ENCODE data around the gene TNS3.
"Not testable (repeated sequence)": the region's sequence is repeated elsewhere in the genome, so short reads cannot be mapped to it uniquely, and the experiment has no call there.

Gene TNS3

GRCh38 chr7:47443049-47443448, 138.9 kb downstream of the TNS3 start:
- no peak for DNase-seq

- DNase-seq, result no peak
Measured at GRCh38 chr7:47442605-47442865, 139.4 kb downstream of the TNS3 start.

- DNase-seq, result no peak
Measured at GRCh38 chr7:47441796-47442604, 139.9 kb downstream of the TNS3 start.

- DNase-seq, result not testable (repeated sequence)
Measured at GRCh38 chr7:47441048-47441447, 140.9 kb downstream of the TNS3 start.

- no peak for DNase-seq
Measured at GRCh38 chr7:47440320-47440719, 141.6 kb downstream of the TNS3 start.

GRCh38 chr7:47439181-47439667, 142.7 kb downstream of the TNS3 start:
- DNase-seq, result no peak

- no peak for DNase-seq
Measured at GRCh38 chr7:47438411-47439029, 143.4 kb downstream of the TNS3 start.

GRCh38 chr7:47435889-47436312, 146.0 kb downstream of the TNS3 start:
- DNase-seq, result peak; percentile 12

GRCh38 chr7:47433564-47433895, 148.4 kb downstream of the TNS3 start:
- DNase-seq, result no peak

GRCh38 chr7:47432671-47433563, 149.0 kb downstream of the TNS3 start:
- DNase-seq, result no peak

GRCh38 chr7:47430422-47430821, 151.5 kb downstream of the TNS3 start:
- no peak for DNase-seq

- DNase-seq, result no peak
Measured at GRCh38 chr7:47428768-47429472, 153.0 kb downstream of the TNS3 start.

- no peak for DNase-seq
Measured at GRCh38 chr7:47428052-47428767, 153.7 kb downstream of the TNS3 start.

- DNase-seq, result no peak
Measured at GRCh38 chr7:47427051-47427643, 154.8 kb downstream of the TNS3 start.

- no peak for DNase-seq
Measured at GRCh38 chr7:47424523-47424922, 157.4 kb downstream of the TNS3 start.

GRCh38 chr7:47423196-47423595, 158.7 kb downstream of the TNS3 start:
- no peak for DNase-seq

GRCh38 chr7:47422611-47423010, 159.3 kb downstream of the TNS3 start:
- no peak for DNase-seq

- no peak for DNase-seq
Measured at GRCh38 chr7:47421456-47421855, 160.5 kb downstream of the TNS3 start.

- no peak for DNase-seq
Measured at GRCh38 chr7:47420122-47420780, 161.7 kb downstream of the TNS3 start.

- DNase-seq, result no peak
Measured at GRCh38 chr7:47419471-47419870, 162.4 kb downstream of the TNS3 start.

GRCh38 chr7:47418601-47419309, 163.2 kb downstream of the TNS3 start:
- DNase-seq, result no peak

All from activated CD4-positive, alpha-beta T cell treated with anti-CD3 and anti-CD28 coated beads, Interleukin-2, Interleukin-6, amounts not matched to agents 100 ng/mL and 50 ng/mL, durations not matched to agents 16 hours and 8 hours (primary cell).